ENCODE results near the gene SSH3.

Gene SSH3

GRCh38 chr11:67349457-67349856 is 46.1 kb downstream of the SSH3 start:
- no peak for DNase-seq

DNA sequence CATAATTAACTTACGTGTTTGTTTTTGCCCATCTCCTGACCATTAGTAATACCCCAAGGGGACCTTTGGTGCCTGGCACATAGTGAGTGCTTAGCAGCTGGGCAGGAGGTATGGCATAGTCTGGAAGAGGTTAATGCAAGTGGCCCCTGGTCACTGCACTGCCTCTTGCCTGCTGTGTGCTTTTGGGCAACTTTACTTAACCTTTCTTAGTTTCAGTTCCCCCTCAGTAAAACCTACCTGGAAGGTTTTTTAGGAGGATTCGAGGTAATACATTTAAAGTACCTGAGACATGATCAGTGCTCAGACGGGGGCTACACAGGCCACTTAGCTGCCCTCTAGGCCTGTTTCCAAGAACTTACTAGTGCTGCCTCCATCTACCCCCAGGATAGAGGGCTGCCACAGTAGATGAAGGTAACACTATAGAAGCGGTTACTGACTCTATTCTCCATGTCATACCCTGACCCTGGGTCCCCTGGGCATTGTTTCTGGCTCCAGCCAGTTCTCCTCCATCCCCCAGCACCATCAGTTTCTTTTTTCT is 46.7 kb downstream of the SSH3 start:
- DNase-seq: no peak

DNA sequence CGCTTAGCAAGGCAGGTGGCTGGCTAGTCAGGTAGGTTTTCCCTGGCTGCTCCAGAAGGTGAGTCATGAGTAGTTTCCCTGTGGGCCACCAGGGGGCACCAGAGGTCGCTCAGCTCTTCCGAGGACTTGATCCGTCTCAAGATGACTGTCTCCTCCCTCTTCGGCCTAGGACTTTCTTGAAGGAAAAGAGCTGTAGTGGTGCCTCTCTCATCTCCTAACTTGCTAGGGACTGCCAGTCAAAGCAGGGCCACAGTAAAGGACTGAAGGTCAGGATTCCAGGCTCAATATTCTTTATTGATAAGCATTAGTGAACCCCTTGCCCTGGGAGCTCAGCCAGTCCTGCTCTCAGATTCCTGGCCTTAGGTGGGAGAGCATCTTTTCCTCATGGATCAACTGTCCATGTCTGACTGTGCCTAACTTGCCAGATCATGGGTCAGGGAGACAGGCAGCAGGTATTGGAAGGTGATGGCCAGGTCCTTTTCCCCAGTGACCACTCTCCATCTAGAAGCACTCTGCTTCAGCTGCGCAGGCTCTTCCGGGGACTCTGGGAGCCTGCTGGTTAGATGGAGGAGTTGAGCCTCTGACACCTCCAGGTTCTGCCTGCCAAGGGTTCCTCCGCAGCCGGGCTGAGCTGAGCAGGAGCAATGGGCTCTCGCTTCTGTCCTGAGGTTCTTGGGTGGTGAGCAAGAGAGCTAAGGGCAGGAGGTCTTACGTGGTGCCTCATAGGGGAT is 48.1 kb downstream of the SSH3 start:
- DNase-seq: peak; percentile 49

DNA sequence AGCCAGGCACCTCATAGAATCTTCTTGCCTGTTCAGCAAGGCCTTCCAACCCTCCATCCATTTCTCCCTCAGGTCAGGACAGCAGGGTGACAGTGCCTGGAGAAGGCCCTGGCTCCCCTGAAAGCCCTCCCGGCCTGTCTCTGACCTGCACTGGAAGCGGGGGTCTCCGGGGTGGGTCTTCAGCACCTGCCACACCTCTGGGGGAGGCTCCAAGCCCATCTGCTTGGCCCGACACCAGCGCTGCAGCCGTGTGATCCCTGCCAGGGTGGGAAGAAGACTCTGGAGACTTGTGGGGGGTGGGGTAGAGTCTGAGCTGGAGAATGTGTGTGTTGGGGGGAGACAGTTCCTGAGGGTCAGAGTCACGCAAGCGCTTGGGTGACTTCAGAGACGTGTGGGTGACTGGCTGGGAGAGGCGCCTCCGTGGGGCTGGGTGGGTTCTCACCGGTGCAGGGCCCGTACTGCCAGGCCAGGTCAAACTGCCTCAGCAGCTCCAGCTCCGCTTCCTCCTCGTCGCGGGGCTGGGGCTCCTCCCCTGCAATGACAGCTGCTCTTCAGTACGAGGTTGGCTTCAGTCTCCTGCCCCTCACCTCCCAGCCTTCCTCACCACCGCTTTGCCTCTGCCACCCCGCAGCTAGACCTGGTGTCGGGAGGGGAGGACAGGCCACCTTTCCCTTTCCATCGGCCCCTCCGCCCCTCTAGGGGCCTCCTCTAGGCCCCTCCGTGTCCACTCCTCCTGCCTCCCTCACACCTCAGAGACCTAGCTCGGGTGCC is 49.4 kb downstream of the SSH3 start:
- DNase-seq: peak; percentile 46

DNA sequence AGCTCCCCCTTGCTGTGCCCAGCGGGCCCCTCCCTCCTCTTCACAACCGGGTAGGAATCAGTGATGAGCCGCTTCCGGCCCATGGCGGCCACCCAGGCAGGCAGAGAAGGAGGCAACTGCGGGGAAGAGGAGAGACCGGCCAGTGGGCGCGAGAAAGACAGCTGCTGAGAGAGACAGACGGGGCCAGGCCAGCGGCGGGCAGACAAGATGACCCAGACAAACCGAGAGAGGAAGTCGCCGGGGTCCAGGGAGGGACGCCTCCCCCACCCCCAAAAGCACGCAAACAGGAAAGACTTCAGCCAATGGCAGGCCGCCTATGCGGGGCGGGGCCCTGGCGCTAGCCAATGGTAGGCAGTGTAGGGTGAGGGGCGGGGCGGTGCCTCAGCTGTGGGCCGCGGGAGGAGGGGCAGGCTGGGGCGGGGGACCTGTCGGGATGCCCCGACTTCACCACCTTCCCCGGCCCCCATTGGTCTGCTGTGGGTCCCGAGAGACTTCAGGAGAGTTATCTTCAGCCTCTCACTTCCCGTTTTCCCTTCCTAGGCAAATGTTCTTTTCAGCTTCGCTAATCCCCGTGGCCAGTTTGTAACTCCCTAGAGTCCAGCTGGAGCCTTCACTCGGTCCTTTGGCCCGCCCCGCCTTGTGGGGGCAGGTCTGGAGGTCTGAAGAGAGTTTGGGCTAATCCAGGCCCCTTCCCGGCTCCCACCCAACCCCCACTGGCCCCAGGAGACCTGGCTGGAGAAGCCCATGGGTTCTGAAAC is 50.2 kb downstream of the SSH3 start, which contains the start of gene POLD4:
Gene POLD4, minus strand, starts transcription at position 230 of the 758 bp plus-strand sequence. Its CDS starts 147 bp downstream, at position 83.
- peak; percentile 94 for DNase-seq

DNA sequence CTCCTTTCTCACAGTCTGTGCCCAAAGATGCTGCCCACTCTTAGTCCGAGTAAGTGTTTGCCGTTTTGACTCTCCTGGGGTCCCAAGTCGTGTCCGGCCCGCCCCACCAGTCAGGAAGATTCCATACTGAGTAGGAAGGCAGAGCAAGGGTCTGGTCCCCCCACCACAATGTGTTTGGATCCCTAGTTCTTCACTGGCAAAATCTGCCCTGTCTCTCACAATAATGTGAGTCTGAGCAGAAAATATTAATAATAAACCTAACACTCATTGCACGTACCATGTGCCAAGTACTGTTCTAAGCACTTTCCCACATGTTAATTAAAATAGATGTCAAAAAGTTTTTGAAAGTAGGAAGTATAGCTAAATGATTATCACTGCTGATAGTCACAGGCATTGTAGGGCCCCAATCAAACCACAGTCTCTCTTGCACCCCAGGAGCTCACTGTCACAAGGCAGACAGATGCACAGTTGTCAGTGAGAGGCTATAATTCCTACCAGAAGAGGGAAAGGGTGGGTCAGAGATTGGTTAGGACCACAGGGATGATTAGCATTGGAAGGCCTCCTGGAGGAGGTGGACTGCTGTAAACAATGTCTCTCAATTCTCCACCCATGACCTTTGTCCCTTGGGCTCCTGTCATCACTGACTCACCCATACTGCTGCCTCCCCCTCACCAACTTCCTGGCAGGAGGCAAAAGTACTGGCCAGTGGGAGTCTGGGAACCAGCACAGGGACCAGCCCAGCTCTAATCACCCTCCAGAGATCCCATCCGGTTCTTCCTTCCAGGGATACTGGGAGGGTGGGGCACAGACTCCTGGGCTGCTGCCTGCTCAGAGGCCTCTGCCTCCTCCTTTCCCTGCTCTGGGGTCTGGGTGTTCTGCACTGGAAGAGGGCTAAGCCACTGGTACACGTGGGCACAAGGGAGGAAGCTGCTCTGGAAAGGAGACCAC is 51.0 kb downstream of the SSH3 start:
- no peak for DNase-seq

- no peak for DNase-seq
Measured at GRCh38 chr11:67355023-67355793, 51.9 kb downstream of the SSH3 start.

- no peak for DNase-seq
Measured at GRCh38 chr11:67355794-67356386, 52.6 kb downstream of the SSH3 start.

DNA sequence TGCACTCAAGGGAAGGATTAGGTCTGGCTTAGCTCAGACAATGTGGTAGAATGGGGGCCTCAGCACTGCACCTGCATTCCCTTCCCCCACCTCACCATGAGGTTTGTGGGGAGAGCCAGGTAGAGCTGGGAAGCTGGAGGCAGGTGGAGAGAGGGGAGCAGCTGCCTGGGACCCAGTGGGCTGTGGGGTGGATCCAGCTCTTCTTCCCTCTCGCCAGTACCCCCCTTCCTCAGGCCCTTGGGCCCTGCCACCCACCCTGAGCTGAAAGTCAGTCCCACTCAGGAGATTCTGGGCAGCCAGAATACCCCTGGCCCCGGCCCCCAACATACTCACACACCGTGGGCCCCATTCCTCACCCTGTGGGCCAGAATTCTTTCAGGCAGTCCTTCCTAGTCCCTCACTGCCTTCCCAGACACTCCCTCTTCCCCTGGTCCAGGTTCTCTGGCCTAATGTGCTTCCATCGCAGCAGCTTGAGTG is 53.1 kb downstream of the SSH3 start:
- no peak for DNase-seq

DNA sequence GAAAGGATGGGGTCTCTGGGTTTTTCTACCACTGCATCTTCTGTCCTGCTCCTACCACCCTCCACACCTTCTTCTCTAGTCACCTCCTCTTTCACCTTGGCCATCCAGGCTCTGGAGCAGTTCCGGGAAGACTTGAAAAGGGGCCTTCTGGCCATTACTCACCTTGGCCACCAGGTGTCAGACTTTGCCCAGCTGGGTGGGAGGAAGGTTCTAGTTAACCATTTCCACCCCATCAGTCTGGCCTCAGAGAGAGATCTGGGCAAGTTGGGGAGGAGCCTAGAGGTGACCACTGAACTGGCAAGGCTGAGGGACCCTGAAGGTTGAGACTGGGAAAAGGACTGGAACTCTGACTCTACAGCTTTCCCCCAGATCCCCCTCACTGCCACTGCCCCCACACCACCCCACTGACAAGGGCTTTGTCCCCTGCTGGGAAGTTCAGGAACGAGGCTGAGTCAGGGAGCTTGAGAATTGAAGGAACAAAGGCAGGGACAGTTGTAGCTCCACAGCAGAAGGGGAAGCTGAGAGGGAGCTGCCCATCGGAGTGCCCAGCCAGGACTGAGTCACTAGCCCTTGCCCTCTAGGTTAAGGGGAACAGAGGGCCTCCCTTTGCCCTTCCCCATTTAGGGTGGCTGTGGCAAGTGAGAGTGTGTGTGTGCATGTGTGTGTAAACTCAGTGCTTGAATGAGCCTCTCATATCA is 53.7 kb downstream of the SSH3 start:
- peak; percentile 60 for DNase-seq

DNA sequence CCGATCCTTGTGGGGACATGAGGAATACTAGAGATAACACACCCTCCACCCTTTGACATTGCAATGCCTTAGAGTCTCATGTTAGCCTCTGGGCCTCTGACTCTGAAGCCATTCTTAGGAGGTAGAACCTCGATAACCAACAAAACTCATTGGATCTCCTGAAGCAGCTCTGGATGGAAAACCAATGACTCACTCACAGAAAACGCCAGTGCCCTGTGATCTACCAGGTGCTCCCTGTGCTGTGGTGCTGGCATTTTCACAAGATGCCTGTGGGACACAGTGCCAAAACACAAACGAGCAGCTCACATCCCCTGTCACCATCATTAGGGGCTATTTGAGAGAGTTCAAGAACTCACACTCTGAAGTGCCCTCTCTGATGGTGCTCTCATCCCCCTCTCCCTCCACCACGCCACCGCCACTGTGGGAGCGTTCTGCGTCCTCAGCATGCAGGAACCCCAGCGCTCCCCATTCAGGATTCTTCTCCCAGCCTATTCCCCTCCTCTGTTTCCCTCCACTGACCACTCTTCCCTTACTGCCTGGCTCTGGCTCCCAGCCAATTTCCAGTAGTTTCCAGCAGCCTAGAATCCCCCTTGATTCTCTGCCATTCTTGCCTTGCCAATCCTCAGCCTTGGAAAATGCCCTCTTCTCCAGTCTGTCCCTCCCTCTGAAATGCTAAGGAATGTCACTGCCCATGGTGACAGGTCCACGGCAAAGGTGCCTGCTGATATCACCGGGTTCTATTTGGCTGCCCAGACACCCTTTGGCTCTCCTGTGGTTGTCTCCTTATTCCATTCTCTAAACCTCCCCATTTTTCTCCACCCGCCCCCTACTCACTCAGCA is 54.7 kb downstream of the SSH3 start:
- no peak for DNase-seq
